Measurements from ENCODE around the gene PXMP2.
"Not testable (repeated sequence)": the region's sequence is repeated elsewhere in the genome, so short reads cannot be mapped to it uniquely, and the experiment has no call there.

The PXMP2 gene

DNA sequence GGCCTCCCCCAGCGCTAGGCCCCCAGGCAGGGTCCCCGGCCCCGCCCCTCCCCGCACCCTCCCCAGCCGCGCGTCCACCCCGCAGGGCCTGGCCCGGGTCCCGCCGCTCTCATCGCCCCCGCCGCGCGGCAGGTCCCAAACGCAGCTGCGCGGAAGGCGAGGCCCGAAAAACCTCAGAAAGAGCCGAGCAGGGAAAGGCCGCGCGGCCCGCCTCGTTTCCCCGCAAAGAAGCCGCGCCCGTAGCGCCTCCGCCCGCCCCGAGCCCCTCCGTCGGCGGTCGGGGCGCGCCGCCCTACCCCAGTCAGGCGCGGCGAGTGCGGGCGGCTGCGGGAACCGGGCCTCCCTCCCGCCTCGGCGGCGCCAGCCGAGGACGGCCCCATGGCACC lies 569 bp upstream of the PXMP2 start:
- peak overlapping the region; percentile 82 for H3K27ac ChIP-seq (replicated peaks)
- H3K27me3 ChIP-seq (ENCODE audit: insufficient read depth, poor library complexity, severe bottlenecking): no peaks in the 10 kb centered on the region
- H3K4me3 ChIP-seq (replicated peaks; ENCODE audit: insufficient read depth, low read length): peak overlapping the region; percentile 71
- DNase-seq (ENCODE audit: low read depth in 1 of 2, low spot score in 1 of 2): peak in 1 of 2 experiments; percentile 21
- no peak for TF ChIP-seq POLR2AphosphoS5 (IDR thresholded peaks at IDR 0.05; ENCODE audit: low read depth)
- TF ChIP-seq GABPA (IDR thresholded peaks at IDR 0.05; ENCODE audit: low read depth): no peak
- TF ChIP-seq SPI1 (IDR thresholded peaks at IDR 0.05; ENCODE audit: borderline replicate concordance, low read depth): no peak
- TF ChIP-seq, protein P1, sequence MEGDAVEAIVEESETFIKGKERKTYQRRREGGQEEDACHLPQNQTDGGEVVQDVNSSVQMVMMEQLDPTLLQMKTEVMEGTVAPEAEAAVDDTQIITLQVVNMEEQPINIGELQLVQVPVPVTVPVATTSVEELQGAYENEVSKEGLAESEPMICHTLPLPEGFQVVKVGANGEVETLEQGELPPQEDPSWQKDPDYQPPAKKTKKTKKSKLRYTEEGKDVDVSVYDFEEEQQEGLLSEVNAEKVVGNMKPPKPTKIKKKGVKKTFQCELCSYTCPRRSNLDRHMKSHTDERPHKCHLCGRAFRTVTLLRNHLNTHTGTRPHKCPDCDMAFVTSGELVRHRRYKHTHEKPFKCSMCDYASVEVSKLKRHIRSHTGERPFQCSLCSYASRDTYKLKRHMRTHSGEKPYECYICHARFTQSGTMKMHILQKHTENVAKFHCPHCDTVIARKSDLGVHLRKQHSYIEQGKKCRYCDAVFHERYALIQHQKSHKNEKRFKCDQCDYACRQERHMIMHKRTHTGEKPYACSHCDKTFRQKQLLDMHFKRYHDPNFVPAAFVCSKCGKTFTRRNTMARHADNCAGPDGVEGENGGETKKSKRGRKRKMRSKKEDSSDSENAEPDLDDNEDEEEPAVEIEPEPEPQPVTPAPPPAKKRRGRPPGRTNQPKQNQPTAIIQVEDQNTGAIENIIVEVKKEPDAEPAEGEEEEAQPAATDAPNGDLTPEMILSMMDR (IDR thresholded peaks at IDR 0.05; ENCODE audit: insufficient read depth, low read length): no peak
- TF ChIP-seq, protein P2, sequence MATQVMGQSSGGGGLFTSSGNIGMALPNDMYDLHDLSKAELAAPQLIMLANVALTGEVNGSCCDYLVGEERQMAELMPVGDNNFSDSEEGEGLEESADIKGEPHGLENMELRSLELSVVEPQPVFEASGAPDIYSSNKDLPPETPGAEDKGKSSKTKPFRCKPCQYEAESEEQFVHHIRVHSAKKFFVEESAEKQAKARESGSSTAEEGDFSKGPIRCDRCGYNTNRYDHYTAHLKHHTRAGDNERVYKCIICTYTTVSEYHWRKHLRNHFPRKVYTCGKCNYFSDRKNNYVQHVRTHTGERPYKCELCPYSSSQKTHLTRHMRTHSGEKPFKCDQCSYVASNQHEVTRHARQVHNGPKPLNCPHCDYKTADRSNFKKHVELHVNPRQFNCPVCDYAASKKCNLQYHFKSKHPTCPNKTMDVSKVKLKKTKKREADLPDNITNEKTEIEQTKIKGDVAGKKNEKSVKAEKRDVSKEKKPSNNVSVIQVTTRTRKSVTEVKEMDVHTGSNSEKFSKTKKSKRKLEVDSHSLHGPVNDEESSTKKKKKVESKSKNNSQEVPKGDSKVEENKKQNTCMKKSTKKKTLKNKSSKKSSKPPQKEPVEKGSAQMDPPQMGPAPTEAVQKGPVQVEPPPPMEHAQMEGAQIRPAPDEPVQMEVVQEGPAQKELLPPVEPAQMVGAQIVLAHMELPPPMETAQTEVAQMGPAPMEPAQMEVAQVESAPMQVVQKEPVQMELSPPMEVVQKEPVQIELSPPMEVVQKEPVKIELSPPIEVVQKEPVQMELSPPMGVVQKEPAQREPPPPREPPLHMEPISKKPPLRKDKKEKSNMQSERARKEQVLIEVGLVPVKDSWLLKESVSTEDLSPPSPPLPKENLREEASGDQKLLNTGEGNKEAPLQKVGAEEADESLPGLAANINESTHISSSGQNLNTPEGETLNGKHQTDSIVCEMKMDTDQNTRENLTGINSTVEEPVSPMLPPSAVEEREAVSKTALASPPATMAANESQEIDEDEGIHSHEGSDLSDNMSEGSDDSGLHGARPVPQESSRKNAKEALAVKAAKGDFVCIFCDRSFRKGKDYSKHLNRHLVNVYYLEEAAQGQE (IDR thresholded peaks at IDR 0.05; ENCODE audit: insufficient replicate concordance, low read depth): no peak

DNA sequence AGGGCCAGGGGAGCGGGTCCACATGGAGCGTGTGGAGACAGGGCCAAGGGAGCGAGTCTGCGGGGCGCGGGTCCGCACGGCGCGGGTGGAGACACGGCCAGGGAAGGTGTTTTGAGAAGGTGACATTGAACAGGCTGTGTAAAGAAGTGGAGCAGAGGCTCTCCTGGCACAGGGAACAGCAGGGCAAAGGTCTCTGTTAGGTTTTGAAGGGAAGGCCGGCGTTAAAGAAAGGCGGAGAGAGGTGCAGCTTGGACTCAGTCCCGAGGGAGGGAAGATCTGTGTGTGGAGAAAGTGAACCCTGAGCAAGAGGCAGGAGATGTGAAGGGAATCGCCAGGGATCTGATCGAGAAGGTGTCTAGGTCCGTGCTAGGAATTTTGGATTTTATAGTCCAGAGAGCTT lies 1.8 kb downstream of the PXMP2 start:
- TF ChIP-seq, protein P1 (IDR thresholded peaks at IDR 0.05; ENCODE audit: insufficient read depth, low read length): no peak
- H3K4me3 ChIP-seq (replicated peaks; ENCODE audit: insufficient read depth, low read length): no peak overlapping the region
- no peak overlapping the region for H3K27ac ChIP-seq (replicated peaks)
- no peaks in the 10 kb centered on the region for H3K27me3 ChIP-seq (ENCODE audit: insufficient read depth, poor library complexity, severe bottlenecking)
- DNase-seq (ENCODE audit: low read depth in 1 of 2, low spot score in 1 of 2): no peak

DNA sequence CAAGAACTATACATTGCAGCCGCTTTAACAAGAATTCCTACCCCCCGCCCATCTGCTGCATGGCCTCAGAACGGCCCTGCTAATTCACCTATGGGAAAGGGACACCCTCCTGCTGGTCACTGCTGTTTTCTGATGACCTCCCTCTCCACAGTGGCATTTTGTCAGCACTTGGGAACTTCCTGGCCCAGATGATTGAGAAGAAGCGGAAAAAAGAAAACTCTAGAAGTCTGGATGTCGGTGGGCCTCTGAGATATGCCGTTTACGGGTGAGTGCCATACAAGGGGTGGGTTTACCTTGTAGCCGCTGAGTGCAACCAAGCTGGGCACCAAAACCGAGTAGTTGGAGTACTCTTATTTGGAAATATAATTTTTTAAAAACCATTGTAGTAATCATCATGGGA lies 2.7 kb downstream of the PXMP2 start:
- Histone ChIP-seq H3K27me3 (ENCODE audit: insufficient read depth, poor library complexity, severe bottlenecking) (no peaks in the 10 kb centered on the region), H3K27ac (replicated peaks) (no peak overlapping the region), H3K4me3 (replicated peaks; ENCODE audit: insufficient read depth, low read length) (no peak overlapping the region)
- DNase-seq (ENCODE audit: low read depth in 1 of 2, low spot score in 1 of 2): no peak
- TF ChIP-seq POLR2AphosphoS5 (IDR thresholded peaks at IDR 0.05; ENCODE audit: low read depth) (no peak), SPI1 (IDR thresholded peaks at IDR 0.05; ENCODE audit: borderline replicate concordance, low read depth) (no peak), GABPA (IDR thresholded peaks at IDR 0.05; ENCODE audit: low read depth) (no peak)
- TF ChIP-seq, protein P1 (IDR thresholded peaks at IDR 0.05; ENCODE audit: insufficient read depth, low read length): no peak
- TF ChIP-seq, protein P2 (IDR thresholded peaks at IDR 0.05; ENCODE audit: insufficient replicate concordance, low read depth): no peak

DNA sequence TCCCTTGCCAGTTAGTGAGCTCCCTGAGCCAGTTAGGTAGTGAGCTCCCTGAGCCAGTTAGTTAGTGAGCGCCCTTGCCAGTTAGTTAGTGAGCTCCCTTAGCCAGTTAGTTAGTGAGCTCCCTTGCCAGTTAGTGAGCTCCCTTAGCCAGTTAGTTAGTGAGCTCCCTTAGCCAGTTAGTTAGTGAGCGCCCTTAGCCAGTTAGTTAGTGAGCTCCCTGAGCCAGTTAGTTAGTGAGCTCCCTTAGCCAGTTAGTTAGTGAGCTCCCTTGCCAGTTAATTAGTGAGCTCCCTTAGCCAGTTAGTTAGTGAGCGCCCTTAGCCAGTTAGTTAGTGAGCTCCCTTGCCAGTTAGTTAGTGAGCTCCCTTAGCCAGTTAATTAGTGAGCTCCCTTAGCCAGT lies 4.6 kb downstream of the PXMP2 start:
- H3K4me3 ChIP-seq (replicated peaks; ENCODE audit: insufficient read depth, low read length); H3K27me3 ChIP-seq (ENCODE audit: insufficient read depth, poor library complexity, severe bottlenecking); H3K27ac ChIP-seq (replicated peaks); DNase-seq (ENCODE audit: low read depth in 1 of 2, low spot score in 1 of 2): not testable (repeated sequence)

DNA sequence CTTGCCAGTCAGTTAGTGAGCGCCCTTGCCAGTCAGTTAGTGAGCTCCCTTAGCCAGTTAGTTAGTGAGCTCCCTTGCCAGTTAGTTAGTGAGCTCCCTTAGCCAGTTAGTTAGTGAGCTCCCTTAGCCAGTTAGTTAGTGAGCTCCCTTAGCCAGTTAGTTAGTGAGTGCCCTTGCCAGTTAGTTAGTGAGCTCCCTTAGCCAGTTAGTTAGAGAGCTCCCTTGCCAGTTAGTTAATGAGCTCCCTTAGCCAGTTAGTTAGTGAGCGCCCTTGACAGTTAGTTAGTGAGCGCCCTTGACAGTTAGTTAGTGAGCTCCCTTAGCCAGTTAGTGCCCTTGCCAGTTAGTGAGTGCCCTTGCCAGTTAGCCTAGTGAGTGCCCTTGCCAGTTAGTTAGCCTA lies 7.5 kb downstream of the PXMP2 start:
- not testable (repeated sequence) for H3K27me3 ChIP-seq (ENCODE audit: insufficient read depth, poor library complexity, severe bottlenecking); H3K4me3 ChIP-seq (replicated peaks; ENCODE audit: insufficient read depth, low read length); DNase-seq (ENCODE audit: low read depth in 1 of 2, low spot score in 1 of 2); H3K27ac ChIP-seq (replicated peaks)

Data from HL-60 (cell line).